WI38 (cell line): ENCODE measurements around the gene WNT3A.
A peak's percentile ranks its signal among the peaks of the same experiment; 100 is the strongest.

ENCODE experiments used
- H3K4me3 ChIP-seq: 2 replicates; pipeline ENCODE4 v1.5.1; 2011; ENCODE audit warnings: low read depth, mild to moderate bottlenecking, control low read depth, low read length
- TF ChIP-seq, protein P1 (sequence below): IDR thresholded peaks from 2 replicates; pipeline ENCODE4 v1.5.1; 2012; ENCODE audit warnings: low read depth, mild to moderate bottlenecking, control low read depth, low read length

WNT3A gene

GRCh38 chr1:228082214-228082917 is 75.6 kb downstream of the WNT3A start, which contains the start of gene ARF1:
Gene ARF1 (plus strand): TSS chr1:228082708. CDS start chr1:228097115, 14,407 bp downstream.
- H3K4me3 ChIP-seq, result peak within 1 kb of the TSS; percentile 97
- TF ChIP-seq, protein P1, sequence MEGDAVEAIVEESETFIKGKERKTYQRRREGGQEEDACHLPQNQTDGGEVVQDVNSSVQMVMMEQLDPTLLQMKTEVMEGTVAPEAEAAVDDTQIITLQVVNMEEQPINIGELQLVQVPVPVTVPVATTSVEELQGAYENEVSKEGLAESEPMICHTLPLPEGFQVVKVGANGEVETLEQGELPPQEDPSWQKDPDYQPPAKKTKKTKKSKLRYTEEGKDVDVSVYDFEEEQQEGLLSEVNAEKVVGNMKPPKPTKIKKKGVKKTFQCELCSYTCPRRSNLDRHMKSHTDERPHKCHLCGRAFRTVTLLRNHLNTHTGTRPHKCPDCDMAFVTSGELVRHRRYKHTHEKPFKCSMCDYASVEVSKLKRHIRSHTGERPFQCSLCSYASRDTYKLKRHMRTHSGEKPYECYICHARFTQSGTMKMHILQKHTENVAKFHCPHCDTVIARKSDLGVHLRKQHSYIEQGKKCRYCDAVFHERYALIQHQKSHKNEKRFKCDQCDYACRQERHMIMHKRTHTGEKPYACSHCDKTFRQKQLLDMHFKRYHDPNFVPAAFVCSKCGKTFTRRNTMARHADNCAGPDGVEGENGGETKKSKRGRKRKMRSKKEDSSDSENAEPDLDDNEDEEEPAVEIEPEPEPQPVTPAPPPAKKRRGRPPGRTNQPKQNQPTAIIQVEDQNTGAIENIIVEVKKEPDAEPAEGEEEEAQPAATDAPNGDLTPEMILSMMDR, result no peak

- TF ChIP-seq, protein P1, result no peak
- H3K4me3 ChIP-seq, result peak overlapping the region; percentile 97
These were observed 76.4 kb downstream of the WNT3A start for GRCh38 chr1:228082918-228083870.

DNA sequence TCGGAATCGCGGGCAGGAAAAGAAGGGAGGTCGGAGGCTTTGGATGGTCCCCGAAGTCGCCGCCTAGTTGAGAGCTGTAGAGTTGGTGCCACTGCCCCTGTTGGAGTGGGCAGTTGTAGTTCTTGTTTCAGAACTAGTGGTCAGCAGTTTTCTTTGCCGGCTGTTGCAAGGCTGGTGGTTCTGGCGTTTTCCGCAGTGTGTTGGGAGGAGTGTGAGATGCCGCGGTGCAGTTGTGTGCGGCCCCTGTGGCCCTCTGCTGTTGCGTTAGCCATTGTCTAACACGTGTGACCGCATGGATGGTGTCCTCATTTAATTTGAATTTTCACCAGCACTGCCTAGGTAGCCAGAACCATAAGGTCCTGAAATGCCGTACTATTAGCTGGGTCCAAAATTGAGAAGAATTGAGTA is 77.1 kb downstream of the WNT3A start:
- peak overlapping the region; percentile 97 for H3K4me3 ChIP-seq
- TF ChIP-seq, protein P1, result no peak

DNA sequence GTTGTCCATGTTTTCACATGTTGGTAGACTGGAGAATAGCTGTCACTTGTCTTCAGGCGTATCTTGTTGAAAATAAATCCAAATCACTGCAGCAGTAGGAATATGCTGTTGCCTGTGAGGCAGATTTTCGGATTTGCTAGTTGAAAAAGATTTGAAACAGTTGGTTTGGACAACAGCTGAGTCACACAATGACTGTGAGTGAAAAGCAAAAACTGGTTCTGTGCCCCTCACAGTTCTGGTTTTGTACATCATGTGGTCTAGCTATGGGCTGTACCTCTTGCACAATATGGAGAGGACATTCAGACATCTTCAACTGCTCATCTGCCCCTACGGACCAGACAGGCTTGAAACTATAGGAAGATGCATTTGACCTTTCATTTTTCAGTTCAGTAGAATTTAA is 77.5 kb downstream of the WNT3A start:
- TF ChIP-seq, protein P1, result no peak
- peak overlapping the region; percentile 97 for H3K4me3 ChIP-seq

DNA sequence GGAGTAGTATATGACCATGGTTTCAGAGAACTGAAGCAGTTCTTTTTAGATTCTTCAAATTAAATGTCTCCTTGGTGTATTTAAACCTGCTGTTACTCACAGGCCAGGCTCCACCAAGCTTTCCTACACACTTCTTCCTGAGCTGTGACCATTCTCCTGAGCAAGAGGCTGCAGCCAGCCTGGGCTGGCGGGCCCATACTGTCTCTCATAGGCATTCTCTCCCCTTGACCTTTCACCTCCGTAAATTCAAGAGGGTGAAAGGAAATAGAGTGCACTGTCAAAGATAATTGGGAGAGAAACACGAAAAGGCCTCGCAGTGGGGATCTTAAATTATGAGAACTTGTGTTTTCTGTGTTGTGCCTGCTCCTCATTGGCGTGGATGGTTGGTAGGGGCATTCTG is 78.0 kb downstream of the WNT3A start:
- peak overlapping the region; percentile 97 for H3K4me3 ChIP-seq
- TF ChIP-seq, protein P1, result no peak

DNA sequence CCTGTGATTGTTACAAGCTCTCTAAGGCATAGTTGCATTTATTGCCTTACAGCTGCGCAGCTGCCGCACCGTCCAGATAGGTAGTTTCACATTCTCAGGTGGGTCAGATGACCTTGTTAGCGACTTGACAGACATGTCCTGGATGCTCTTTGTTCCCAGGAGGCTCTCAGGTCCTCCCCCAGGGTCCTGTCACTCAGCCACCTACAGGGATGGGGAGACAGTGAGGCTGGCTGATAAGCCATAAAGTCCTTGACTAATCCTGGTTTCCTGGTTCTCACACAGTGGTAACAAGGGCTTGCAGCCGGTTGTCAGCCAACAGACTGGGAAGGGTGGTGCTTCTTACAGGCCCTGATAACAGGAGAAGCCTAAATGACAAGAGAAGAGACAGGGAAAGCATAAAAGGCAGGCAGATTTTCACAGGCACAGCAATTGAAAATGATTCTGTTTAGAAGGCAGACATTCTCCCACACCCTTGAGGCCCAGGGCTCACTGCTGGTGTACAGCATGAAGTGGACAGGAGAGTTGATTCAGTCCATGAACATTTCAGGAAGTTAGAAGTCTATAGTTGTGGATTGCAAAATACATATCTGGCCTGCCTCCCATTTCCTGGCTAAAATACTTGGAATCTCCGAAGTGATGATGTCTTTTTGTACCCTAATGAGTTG is 78.6 kb downstream of the WNT3A start:
- TF ChIP-seq, protein P1, result no peak
- H3K4me3 ChIP-seq, result peak overlapping the region; percentile 97
